Activated B cell treated with CpG ODN at 0.5 μM for 24 hours (primary cell): Measurements from ENCODE around the gene USH1G. TPM values are rescaled to one million over a fixed set of nuclear protein-coding genes. Genes with fewer than 3 reads are reported as not detected.
"Not testable (repeated sequence)": the region's sequence is repeated elsewhere in the genome, so short reads cannot be mapped to it uniquely, and the experiment has no call there.

Source experiments
- ATAC-seq: fragments of 200-7000 bp; cut with Tn5 transposase; one replicate; pipeline ENCODE4 v1.10.0; 2021; ENCODE audit warnings: low read depth, mild to moderate bottlenecking, moderate library complexity
- CTCF ChIA-PET: fragments of 350-600 bp; sonication (Branson Sonifier 250); formaldehyde crosslinking; loops from one replicate; lab custom pipeline; 2021; ENCODE audit warnings: antibody characterized with exemption; lab: Charles Lee
- POLR2A ChIA-PET: fragments of 350-600 bp; sonication (Branson Sonifier 250); formaldehyde crosslinking; loops from one replicate; lab custom pipeline; 2021; ENCODE audit warnings: antibody characterized with exemption; lab: Charles Lee
- DNase-seq: peaks from one replicate; pipeline ENCODE4 v3.0.0; 2022
- H3K27ac Mint-ChIP-seq: one replicate; pipeline ENCODE4 v1.8.0; 2020; ENCODE audit warnings: mixed read lengths
- H3K27me3 Mint-ChIP-seq: one replicate; pipeline ENCODE4 v1.8.0; 2021; ENCODE audit warnings: mixed read lengths
- H3K36me3 Mint-ChIP-seq: one replicate; pipeline ENCODE4 v1.8.0; 2021; ENCODE audit warnings: low read depth, mixed read lengths
- H3K4me1 Mint-ChIP-seq: one replicate; pipeline ENCODE4 v1.8.0; 2021; ENCODE audit warnings: mixed read lengths
- H3K4me3 Mint-ChIP-seq: one replicate; pipeline ENCODE4 v1.8.0; 2020; ENCODE audit warnings: mild to moderate bottlenecking, mixed read lengths
- H3K9me3 Mint-ChIP-seq: one replicate; pipeline ENCODE4 v1.8.0; 2020; ENCODE audit warnings: mixed read lengths
- CTCF ChIP-seq: fragments of 200-600 bp; IDR thresholded peaks from one replicate; pipeline ENCODE4 v1.8.0; 2022; ENCODE audit warnings: antibody characterized with exemption, mild to moderate bottlenecking
- intact Hi-C: fragments of 100-400 bp; cut with micrococcal nuclease; formaldehyde crosslinking; loops from one replicate; pipeline ENCODE4 v1.15.1; 2024
- total RNA-seq: library from RNA; stranded (reverse); gene quantifications from 2 replicates; pipeline ENCODE4 v1.2.3, GENCODE V29; 2022

USH1G gene
- total RNA-seq, 1 donor from 2014 or later: not detected

GRCh38 chr17:74916136-74916850 is 6.8 kb downstream of the USH1G start:
- ChIA-PET CTCF (no interaction called here), POLR2A (no interaction called here)
- intact Hi-C loops: no loop called here
- Mint-ChIP-seq H3K4me3 (no peak overlapping the region), H3K27ac (no peak overlapping the region), H3K9me3 (peaks cover 4% of the 10 kb centered on the region), H3K4me1 (no peaks in the 10 kb centered on the region), H3K36me3 (no peaks in the 10 kb centered on the region), H3K27me3 (peaks cover 35% of the 10 kb centered on the region)
- no peak for TF ChIP-seq CTCF
- ATAC-seq (no peak), DNase-seq (no peak)

GRCh38 chr17:74911423-74911822 is 11.6 kb downstream of the USH1G start:
- POLR2A ChIA-PET, H3K9me3 Mint-ChIP-seq, H3K27ac Mint-ChIP-seq, H3K4me1 Mint-ChIP-seq, ATAC-seq, H3K4me3 Mint-ChIP-seq, CTCF ChIA-PET, H3K36me3 Mint-ChIP-seq, intact Hi-C loops, DNase-seq: not testable (repeated sequence)
- peaks cover 14% of the 10 kb centered on the region for H3K27me3 Mint-ChIP-seq

- H3K27me3 Mint-ChIP-seq: peaks cover 18% of the 10 kb centered on the region
- H3K27ac Mint-ChIP-seq, intact Hi-C loops, POLR2A ChIA-PET, DNase-seq, H3K36me3 Mint-ChIP-seq, H3K4me3 Mint-ChIP-seq, CTCF ChIA-PET, H3K9me3 Mint-ChIP-seq, ATAC-seq, H3K4me1 Mint-ChIP-seq: not testable (repeated sequence)
Observed at GRCh38 chr17:74909097-74909496, 14.0 kb downstream of the USH1G start.

- TF ChIP-seq CTCF: no peak
- no peak for DNase-seq
- intact Hi-C loops: no loop called here
- ATAC-seq: no peak
- no peak overlapping the region for H3K4me3 Mint-ChIP-seq
- H3K27ac Mint-ChIP-seq: no peak overlapping the region
- no peaks in the 10 kb centered on the region for H3K36me3 Mint-ChIP-seq
- CTCF ChIA-PET: interaction anchor here (0.6 kb wide), 1 partner anchor 626 kb away, joined by 4 read pairs; no protein-coding TSS in a partner anchor
- H3K9me3 Mint-ChIP-seq: no peaks in the 10 kb centered on the region
- peaks cover 26% of the 10 kb centered on the region for H3K27me3 Mint-ChIP-seq
- POLR2A ChIA-PET: no interaction called here
- no peaks in the 10 kb centered on the region for H3K4me1 Mint-ChIP-seq
Observed at GRCh38 chr17:74907012-74907411, 16.0 kb downstream of the USH1G start.

GRCh38 chr17:74906214-74906793 is 16.8 kb downstream of the USH1G start:
- DNase-seq, H3K27ac Mint-ChIP-seq, H3K36me3 Mint-ChIP-seq, H3K4me3 Mint-ChIP-seq, POLR2A ChIA-PET, H3K4me1 Mint-ChIP-seq, ATAC-seq, intact Hi-C loops, H3K9me3 Mint-ChIP-seq: not testable (repeated sequence)
- H3K27me3 Mint-ChIP-seq: peaks cover 32% of the 10 kb centered on the region
- CTCF ChIA-PET: interaction anchor here (0.6 kb wide), 1 partner anchor 626 kb away, joined by 4 read pairs; no protein-coding TSS in a partner anchor

- Mint-ChIP-seq H3K27ac (no peak overlapping the region), H3K27me3 (peaks cover 35% of the 10 kb centered on the region), H3K9me3 (no peaks in the 10 kb centered on the region), H3K4me3 (no peak overlapping the region), H3K36me3 (no peaks in the 10 kb centered on the region), H3K4me1 (no peaks in the 10 kb centered on the region)
- no peak for TF ChIP-seq CTCF
- intact Hi-C loops: loop anchor here (5.0 kb wide), 1 partner anchor 32 kb away; the partner anchor contains the start of gene OTOP3
- ChIA-PET POLR2A (no interaction called here), CTCF (no interaction called here)
- DNase-seq (no peak), ATAC-seq (no peak)
Observed at GRCh38 chr17:74904687-74905409, 18.2 kb downstream of the USH1G start.
